GM19467 (cell line): Measurements from ENCODE around the gene CDK6.

Experiments
- ATAC-seq: cut with Tn5 transposase; IDR thresholded peaks from one replicate; pipeline ENCODE4 v1.9.1; 2021; ENCODE audit warnings: mild to moderate bottlenecking, moderate library complexity; ENCODE audit not compliant: unreplicated experiment

The CDK6 gene

GRCh38 chr7:92685136-92686042 lies 151.0 kb downstream of the CDK6 start:
- no peak for ATAC-seq

DNA sequence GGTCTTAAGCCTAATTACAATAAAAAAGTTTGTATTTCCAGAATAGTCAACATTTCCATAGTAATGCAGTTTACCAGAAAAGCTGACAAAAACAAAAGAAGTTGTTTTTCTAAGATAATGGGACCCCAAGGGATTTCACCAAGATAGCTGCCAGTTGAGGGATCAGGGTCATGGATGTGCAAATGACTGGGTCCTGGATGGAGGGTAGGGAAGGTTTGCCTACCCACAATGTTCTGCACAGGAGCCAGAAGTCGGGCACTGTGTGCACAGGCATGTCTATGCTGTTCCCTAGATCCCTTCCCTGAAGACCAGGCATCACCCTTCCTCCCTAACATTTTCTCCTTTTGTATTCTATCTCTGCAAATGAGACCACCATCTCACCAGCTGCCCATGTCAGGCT lies 152.1 kb downstream of the CDK6 start:
- ATAC-seq, result no peak

DNA sequence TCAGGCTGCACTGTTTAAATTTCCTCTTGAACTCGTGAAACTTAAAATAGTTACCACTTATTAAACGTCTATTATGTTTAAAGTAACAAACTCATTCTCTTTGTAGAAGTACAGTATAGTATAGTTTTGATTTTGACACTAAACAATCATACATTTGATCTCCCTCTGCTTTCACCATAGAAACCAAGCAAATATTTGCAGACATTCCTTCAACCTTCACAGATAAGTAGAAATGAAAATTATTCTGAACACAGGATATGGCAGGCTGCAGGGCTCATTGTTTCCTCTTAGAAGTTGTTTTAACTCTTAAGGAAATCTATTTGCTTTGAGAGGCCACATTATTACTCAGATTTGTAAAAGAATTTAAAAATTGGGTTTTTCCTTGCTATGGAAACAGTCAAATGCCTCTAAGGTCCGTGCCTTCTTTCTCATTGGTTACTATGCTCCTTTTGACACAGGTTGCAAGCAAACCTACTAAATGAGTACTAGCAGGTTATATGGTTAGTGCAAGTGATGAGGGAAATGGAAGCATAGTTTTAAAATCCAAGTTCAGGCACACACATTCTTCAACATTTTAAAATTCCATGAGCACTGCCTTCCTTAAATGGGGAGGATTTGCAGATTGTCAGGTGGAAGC lies 153.4 kb downstream of the CDK6 start:
- ATAC-seq, result no peak

DNA sequence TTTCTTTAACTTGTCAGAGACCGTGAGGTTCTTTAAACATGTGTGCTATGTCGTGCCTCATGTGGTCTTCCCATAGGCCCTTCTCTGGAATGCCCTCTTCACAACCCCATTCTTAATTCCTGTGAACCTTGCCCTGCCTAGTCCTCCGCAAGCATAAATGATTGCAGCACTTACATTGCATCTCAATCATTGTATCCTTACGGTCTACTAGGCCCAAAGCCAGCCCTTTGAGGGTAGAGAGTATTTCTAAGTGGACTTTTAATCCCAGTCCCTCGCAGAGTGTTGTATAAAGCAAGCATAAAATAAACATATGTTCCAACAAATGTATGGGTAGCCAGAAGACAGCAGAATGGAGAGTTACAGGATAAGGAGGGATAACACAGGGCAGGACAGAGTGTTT lies 154.0 kb downstream of the CDK6 start:
- no peak for ATAC-seq

DNA sequence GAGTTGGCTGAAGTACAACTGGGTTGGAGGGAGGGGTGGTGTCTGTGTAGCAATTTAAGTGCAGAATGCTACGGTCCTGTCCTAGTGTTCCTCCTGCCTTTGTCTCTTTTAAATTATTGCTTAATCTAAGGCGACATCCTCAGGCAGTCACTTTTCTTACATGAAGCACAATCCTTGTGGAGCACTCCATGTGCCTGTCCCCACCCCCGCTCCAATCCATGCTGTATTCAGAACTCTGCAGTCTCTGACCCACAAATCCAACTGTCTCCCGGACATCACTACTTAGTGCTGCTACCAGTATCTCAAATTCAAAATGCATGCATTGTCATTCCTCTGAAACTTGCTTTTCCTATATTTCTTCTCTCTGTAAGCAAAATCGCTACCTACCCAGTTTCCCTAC lies 154.7 kb downstream of the CDK6 start:
- ATAC-seq, result no peak

DNA sequence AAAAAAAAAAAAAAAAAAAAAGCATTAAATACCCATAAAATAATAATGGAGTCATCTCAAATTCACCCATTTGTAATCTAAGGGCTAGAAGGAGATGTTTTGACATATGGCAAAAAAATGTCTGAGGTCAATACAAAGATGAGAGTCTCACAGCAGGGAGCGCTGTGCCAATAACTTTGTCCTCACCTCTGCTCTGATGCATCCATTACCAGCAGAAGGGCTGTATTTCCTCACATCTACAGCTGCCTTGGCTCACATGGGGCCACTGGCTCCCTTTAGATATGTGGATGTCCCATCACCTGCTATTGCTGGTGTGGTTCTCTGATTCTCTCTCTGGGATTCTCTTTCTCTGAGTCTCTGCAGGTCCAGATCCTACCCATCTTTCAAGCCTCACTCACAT lies 155.9 kb downstream of the CDK6 start:
- no peak for ATAC-seq

DNA sequence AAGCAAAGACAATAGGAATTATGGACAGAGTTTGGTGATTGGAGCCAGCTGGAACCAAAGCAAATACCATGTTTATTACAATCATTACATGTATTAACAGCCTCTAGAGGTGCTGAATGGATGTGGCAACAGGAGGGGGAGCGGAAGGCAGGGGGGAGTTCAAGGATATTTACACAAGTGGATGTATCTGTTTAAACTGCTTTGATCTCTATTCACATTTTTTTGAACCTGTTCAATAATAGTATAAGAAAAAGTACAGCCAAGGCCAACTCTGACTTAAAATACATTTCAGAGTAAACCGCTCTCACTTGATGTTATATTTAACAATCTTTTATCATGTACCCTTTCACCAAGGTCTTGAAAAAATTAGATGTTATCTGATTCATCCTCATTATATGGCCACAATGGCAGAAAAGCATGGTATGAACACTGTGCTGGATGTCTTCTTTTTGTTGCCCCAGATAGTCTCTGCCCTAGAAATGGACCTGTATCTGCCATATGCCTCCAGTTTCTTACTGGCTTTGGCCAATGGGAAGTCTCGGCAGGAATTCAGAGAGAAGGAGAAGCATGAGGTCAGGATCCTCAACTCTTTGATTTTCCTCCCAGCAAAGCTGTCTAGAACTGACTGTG lies 158.0 kb downstream of the CDK6 start:
- ATAC-seq, result no peak

GRCh38 chr7:92674379-92674778 lies 162.0 kb downstream of the CDK6 start:
- ATAC-seq, result no peak

GRCh38 chr7:92671505-92672169 lies 164.7 kb downstream of the CDK6 start:
- no peak for ATAC-seq

DNA sequence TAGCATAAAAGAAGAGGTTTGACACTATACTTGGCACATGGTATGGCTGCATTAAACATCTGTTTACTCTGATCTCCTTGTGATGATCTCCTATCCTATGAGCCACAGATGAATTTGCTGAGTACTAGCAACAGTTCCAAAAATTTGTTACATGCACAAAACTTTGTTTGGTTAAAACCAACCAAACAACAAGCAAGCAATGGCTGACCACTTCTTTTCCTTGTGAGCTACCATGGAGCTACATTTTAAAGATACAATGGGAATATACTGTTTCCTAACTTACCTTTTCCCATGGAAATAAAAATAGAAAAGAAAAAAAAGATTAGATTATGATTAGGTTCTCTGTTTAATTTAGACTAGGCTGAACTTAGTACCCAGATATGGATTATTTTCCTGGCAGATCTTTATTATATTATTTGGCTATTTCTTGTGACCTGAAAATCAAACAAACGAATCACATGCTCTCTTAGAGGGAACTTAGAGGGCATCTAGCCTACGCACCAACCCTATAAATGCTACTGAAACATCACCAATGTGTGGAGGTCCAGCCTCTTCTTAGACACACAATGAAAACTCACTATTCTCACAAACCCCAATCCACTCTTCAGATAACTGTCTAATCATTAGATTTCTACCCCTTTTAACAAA lies 166.0 kb downstream of the CDK6 start:
- ATAC-seq, result no peak

- no peak for ATAC-seq
These were observed 166.7 kb downstream of the CDK6 start for GRCh38 chr7:92669616-92670165.

DNA sequence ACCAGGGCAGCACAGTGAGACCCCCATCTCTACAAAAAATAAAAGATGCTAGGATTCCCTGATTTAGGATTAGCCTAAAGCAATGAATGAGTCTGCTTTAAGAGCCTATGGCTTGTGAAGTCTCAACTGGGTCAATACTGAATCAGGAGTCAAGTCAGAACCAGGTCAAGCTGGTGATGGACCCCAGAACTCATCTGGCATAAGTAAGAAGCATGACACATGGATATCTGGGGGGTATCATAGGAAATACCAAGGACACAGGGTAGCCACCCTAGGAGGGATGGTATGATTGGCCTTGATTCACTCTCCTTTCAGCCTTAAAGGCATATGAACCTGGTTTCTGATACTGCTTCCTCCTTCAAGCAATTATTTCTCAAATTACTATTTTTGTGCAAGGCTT lies 167.8 kb downstream of the CDK6 start:
- ATAC-seq, result no peak

DNA sequence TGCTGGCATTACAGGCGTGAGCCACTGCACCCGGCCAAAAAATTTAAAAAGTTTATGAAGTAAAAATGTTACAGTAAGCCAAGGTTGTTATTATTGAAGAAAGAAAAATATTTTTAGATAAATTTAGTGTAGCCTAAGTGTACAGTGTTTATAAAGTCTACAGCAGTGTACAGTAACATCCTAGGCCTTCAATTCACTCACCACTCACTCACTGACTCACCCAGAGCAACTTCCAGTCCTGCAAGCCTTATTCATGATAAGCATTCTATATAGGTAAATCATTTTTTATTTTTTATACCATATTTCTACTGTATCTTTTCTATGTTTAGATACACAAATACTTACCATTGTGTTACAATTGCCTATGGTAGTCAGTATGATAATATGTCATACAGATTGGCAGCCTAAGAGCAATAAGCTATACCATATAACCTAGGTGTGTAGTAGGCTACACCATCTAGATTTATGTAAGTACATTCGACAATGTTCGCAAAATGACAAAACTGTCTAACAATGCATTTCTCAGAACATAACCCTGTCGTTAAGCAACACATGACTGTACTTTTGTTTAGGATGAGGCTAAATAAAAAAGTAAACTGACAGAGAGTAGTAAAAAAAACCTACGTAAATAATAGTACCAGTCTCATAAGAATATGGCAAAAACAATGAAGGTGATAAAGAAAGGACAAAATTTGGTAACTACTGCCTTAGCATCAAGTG lies 168.4 kb downstream of the CDK6 start:
- no peak for ATAC-seq

- ATAC-seq, result no peak
These were observed 170.4 kb downstream of the CDK6 start for GRCh38 chr7:92665926-92666325.

DNA sequence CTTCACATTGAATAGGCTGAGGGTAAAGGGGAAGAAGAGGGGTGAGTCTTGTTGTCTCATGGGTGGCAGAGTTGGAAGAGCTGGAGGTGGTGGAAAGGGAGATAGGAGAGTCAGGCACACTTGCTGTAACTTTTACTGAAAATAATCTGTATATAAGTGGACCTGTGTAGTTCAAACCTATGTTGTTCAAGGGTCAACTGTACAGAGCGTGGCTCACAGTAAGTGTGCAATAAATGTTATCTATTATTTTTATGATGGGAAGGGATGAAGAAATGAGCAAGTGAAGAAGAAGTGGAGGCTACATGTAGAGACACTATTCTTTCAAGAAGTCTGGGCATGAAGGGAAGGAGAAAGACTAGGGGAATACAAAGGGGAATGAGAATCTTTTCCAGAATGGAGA lies 174.7 kb downstream of the CDK6 start:
- ATAC-seq, result no peak

DNA sequence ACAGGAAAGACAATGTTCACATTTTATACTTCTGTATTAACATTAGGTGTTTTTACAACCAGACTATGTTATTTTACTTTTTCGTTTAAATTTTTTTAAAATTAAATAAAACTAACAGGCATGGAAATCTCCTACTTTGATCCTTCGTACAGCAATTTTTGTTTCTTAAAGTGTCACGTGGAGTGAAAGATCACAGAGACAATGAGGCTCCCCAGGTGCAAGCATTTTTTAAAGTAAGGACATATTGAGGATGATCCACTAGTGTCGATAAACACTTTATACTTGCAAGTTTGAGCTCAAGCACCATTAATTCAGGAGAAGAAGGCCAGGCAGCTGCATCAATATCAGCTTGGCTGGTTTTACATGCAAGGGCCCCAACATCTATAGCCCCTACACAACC lies 177.7 kb downstream of the CDK6 start:
- ATAC-seq, result no peak

DNA sequence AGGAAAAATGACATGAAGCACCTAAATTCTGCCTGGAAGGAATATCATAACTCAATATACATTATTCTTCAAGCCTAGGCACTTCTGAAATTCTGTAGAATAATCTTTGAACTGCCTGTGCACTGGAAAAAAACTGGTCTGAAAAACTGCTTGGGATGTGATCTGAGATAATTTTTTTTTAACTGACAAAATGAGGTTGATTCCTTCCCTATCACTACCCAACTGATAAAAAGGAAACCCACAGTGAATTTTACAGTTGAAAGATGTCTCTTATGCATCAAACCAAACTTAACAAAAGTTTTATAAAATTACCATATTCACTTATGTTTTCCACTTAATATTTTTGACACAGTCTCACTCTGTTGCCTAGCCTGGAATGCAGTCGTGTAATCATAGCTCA lies 179.0 kb downstream of the CDK6 start:
- no peak for ATAC-seq

GRCh38 chr7:92656121-92656520 lies 180.3 kb downstream of the CDK6 start:
- no peak for ATAC-seq

DNA sequence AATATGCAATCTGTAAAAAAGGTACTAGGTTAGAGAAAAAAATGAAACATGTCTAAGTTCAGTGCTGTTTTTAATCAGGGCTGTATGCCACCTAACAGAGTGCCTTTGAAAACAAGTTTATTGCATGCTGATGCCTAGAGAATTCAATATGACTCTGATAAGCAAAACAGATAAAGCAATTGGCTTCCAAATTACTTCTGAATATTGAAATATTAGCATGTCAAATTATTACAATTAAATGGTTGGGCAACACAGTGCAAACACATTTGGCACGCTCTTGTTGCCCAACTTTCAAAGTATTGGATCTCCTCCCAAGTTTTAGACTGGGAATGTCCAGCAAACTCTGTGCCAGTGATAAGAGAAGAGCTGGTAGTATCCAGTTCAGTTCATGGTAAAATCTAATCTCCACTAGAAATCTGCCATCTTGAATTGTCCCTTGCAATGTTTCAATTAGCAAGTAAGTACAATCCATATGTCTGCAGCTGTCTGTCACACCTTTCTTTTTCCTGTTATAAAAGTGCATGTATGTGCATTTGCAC lies 181.0 kb downstream of the CDK6 start:
- ATAC-seq, result no peak

DNA sequence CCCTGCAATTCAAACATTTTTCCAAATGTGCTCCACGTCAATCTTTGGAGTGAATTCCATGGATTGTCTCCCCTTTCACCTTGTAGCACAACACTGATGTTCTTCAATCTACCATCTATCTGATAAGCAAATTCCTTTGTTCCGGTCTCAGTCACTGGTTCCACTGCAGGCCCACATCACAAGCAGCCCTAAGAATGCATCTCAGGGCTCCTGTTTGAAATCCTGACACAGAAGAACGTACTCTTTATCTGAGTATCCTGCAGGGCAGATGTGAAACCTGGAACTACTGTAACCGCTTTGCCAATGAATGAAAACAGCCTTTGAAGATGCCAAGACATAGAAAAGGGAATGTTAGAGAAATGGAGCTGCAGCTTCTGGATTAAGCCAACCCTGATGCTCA lies 183.2 kb downstream of the CDK6 start:
- ATAC-seq, result no peak
